ENCODE results near the gene TLCD5.

The TLCD5 gene

GRCh38 chr11:120326845-120327281 is 1.8 kb downstream of the TLCD5 start:
- H3K27me3 ChIP-seq: no peaks in the 10 kb centered on the region
- H3K36me3 ChIP-seq: peaks cover 12% of the 10 kb centered on the region; the same call in 1 of the 2 replicates
- H3K4me1 ChIP-seq: peaks cover 14% of the 10 kb centered on the region; the same call in 1 of the 2 replicates
- 0 out of 2 replicates have a peak overlapping the region, but pooled peaks have one; percentile 83 for H3K4me3 ChIP-seq (ENCODE audit: low read depth, low read length)
- DNase-seq: no peak
- H3K9me3 ChIP-seq: no peaks in the 10 kb centered on the region
- TF ChIP-seq CTCF (IDR thresholded peaks at IDR 0.05; ENCODE audit: low read depth, low read length): no peak

GRCh38 chr11:120327311-120327710 is 2.2 kb downstream of the TLCD5 start:
- DNase-seq: no peak
- Histone ChIP-seq H3K27me3 (no peaks in the 10 kb centered on the region), H3K36me3 (peaks cover 12% of the 10 kb centered on the region; the same call in 1 of the 2 replicates), H3K9me3 (no peaks in the 10 kb centered on the region), H3K4me3 (ENCODE audit: low read depth, low read length) (no peak overlapping the region), H3K4me1 (peaks cover 14% of the 10 kb centered on the region; the same call in 1 of the 2 replicates)
- no peak for TF ChIP-seq CTCF (IDR thresholded peaks at IDR 0.05; ENCODE audit: low read depth, low read length)

- Histone ChIP-seq H3K9me3 (no peaks in the 10 kb centered on the region), H3K4me1 (peaks cover 14% of the 10 kb centered on the region; the same call in 1 of the 2 replicates), H3K36me3 (peaks cover 12% of the 10 kb centered on the region; the same call in 1 of the 2 replicates), H3K27me3 (no peaks in the 10 kb centered on the region), H3K4me3 (ENCODE audit: low read depth, low read length) (no peak overlapping the region)
- DNase-seq: no peak
- TF ChIP-seq CTCF (IDR thresholded peaks at IDR 0.05; ENCODE audit: low read depth, low read length): no peak
These were observed 4.5 kb downstream of the TLCD5 start for GRCh38 chr11:120329556-120329955.

- Histone ChIP-seq H3K4me3 (ENCODE audit: low read depth, low read length) (no peak overlapping the region), H3K27me3 (no peaks in the 10 kb centered on the region), H3K36me3 (peaks cover 12% of the 10 kb centered on the region; the same call in 1 of the 2 replicates), H3K9me3 (no peaks in the 10 kb centered on the region), H3K4me1 (peaks cover 14% of the 10 kb centered on the region; the same call in 1 of the 2 replicates)
- TF ChIP-seq CTCF (IDR thresholded peaks at IDR 0.05; ENCODE audit: low read depth, low read length): no peak
- DNase-seq: no peak
These were observed 4.9 kb downstream of the TLCD5 start for GRCh38 chr11:120330045-120330444.

GRCh38 chr11:120331301-120331996 is 6.3 kb downstream of the TLCD5 start:
- no peak for TF ChIP-seq CTCF (IDR thresholded peaks at IDR 0.05; ENCODE audit: low read depth, low read length)
- peaks cover 10% of the 10 kb centered on the region; the same call in 1 of the 2 replicates for H3K4me1 ChIP-seq
- H3K4me3 ChIP-seq (ENCODE audit: low read depth, low read length): no peak overlapping the region
- H3K27me3 ChIP-seq: no peaks in the 10 kb centered on the region
- no peak for DNase-seq
- peaks cover 12% of the 10 kb centered on the region; the same call in 1 of the 2 replicates for H3K36me3 ChIP-seq
- H3K9me3 ChIP-seq: no peaks in the 10 kb centered on the region

Data from BE2C (cell line).